ENCODE measurements around the gene ABCC5.
"Not testable (repeated sequence)": the region's sequence is repeated elsewhere in the genome, so short reads cannot be mapped to it uniquely, and the experiment has no call there.

The ABCC5 gene

GRCh38 chr3:184015381-184016019 is 2.2 kb downstream of the ABCC5 start:
- no peak for DNase-seq

GRCh38 chr3:184011937-184012889 is 5.5 kb downstream of the ABCC5 start:
- no peak for DNase-seq

GRCh38 chr3:184011230-184011876 is 6.3 kb downstream of the ABCC5 start:
- DNase-seq = no peak

GRCh38 chr3:184008161-184008560 is 9.5 kb downstream of the ABCC5 start:
- no peak for DNase-seq

- not testable (repeated sequence) for DNase-seq
Observed at GRCh38 chr3:184007143-184007813, 10.4 kb downstream of the ABCC5 start.

- no peak for DNase-seq
Observed at GRCh38 chr3:184005941-184006507, 11.7 kb downstream of the ABCC5 start.

- DNase-seq = no peak
Observed at GRCh38 chr3:184004476-184004875, 13.2 kb downstream of the ABCC5 start.

- DNase-seq = no peak
Observed at GRCh38 chr3:184003187-184003967, 14.3 kb downstream of the ABCC5 start.

GRCh38 chr3:184002469-184002868 is 15.2 kb downstream of the ABCC5 start:
- no peak for DNase-seq

- DNase-seq = no peak
Observed at GRCh38 chr3:184001761-184002160, 15.9 kb downstream of the ABCC5 start.

- no peak for DNase-seq
Observed at GRCh38 chr3:183991403-183991802, 26.3 kb downstream of the ABCC5 start.

- DNase-seq = peak; percentile 17
Observed at GRCh38 chr3:183988216-183988790, 29.4 kb downstream of the ABCC5 start.

GRCh38 chr3:183987000-183987600 is 30.6 kb downstream of the ABCC5 start:
- DNase-seq = no peak

- DNase-seq = no peak
Observed at GRCh38 chr3:183984749-183985729, 32.6 kb downstream of the ABCC5 start.

GRCh38 chr3:183984127-183984740 is 33.5 kb downstream of the ABCC5 start:
- no peak for DNase-seq

GRCh38 chr3:183981990-183982644 is 35.6 kb downstream of the ABCC5 start:
- DNase-seq = no peak

GRCh38 chr3:183980403-183980802 is 37.3 kb downstream of the ABCC5 start:
- DNase-seq = no peak

- DNase-seq = no peak
Observed at GRCh38 chr3:183975981-183976662, 41.6 kb downstream of the ABCC5 start.

Measured in KG1 (cell line).